GM18519 (cell line): ENCODE measurements around the gene MT1E.
"Not testable (repeated sequence)": the region's sequence is repeated elsewhere in the genome, so short reads cannot be mapped to it uniquely, and the experiment has no call there.

Experiments
- ATAC-seq: cut with Tn5 transposase; IDR thresholded peaks from one replicate; pipeline ENCODE4 v1.9.1; 2021; ENCODE audit warnings: mild to moderate bottlenecking, moderate library complexity; ENCODE audit not compliant: unreplicated experiment, low FRiP score

MT1E gene

GRCh38 chr16:56606476-56607108 lies 19.0 kb upstream of the MT1E start:
- no peak for ATAC-seq

- ATAC-seq, result no peak
Observed at GRCh38 chr16:56607109-56607618, 18.4 kb upstream of the MT1E start.

- no peak for ATAC-seq
Observed at GRCh38 chr16:56607675-56608042, 17.9 kb upstream of the MT1E start.

GRCh38 chr16:56608043-56608875 lies 17.3 kb upstream of the MT1E start, which contains the start of gene MT2A:
Gene MT2A, plus strand, starts transcription at chr16:56608584. Its CDS starts 72 bp downstream, at chr16:56608656.
- peak; percentile 78 for ATAC-seq

- ATAC-seq, result no peak
Observed at GRCh38 chr16:56608876-56609462, 16.6 kb upstream of the MT1E start.

- peak; percentile 32 for ATAC-seq
Observed at GRCh38 chr16:56609463-56609921, 16.1 kb upstream of the MT1E start.

- ATAC-seq, result no peak
Observed at GRCh38 chr16:56610017-56610608, 15.5 kb upstream of the MT1E start.

GRCh38 chr16:56610609-56611111 lies 14.9 kb upstream of the MT1E start:
- ATAC-seq, result no peak

- no peak for ATAC-seq
Observed at GRCh38 chr16:56611281-56611833, 14.2 kb upstream of the MT1E start.

- no peak for ATAC-seq
Observed at GRCh38 chr16:56613706-56614105, 11.9 kb upstream of the MT1E start.

- ATAC-seq, result no peak
Observed at GRCh38 chr16:56614549-56614991, 11.0 kb upstream of the MT1E start.

- no peak for ATAC-seq
Observed at GRCh38 chr16:56615353-56615752, 10.2 kb upstream of the MT1E start.

- no peak for ATAC-seq
Observed at GRCh38 chr16:56616608-56617211, 8.9 kb upstream of the MT1E start.

GRCh38 chr16:56617212-56618085 lies 8.1 kb upstream of the MT1E start:
- no peak for ATAC-seq

- no peak for ATAC-seq
Observed at GRCh38 chr16:56618138-56618537, 7.4 kb upstream of the MT1E start.

GRCh38 chr16:56620339-56620897 lies 5.2 kb upstream of the MT1E start:
- ATAC-seq, result no peak

GRCh38 chr16:56621665-56622445 lies 3.7 kb upstream of the MT1E start:
- not testable (repeated sequence) for ATAC-seq

- not testable (repeated sequence) for ATAC-seq
Observed at GRCh38 chr16:56623184-56623583, 2.4 kb upstream of the MT1E start.
